MM.1S (cell line): ENCODE measurements around the gene SLCO1A2.
"Not testable (repeated sequence)": the region's sequence is repeated elsewhere in the genome, so short reads cannot be mapped to it uniquely, and the experiment has no call there.

Experiments used
- DNase-seq: peaks from one replicate; pipeline ENCODE4 v3.0.0-alpha.2; 2015
- H2AFZ ChIP-seq: fragments of 300-600 bp; sonication (generic); 2 replicates; pipeline ENCODE4 v1.6.0; 2016; ENCODE audit warnings: antibody characterized with exemption, low read length
- H3F3A ChIP-seq: fragments of 300-600 bp; sonication (generic); 2 replicates; pipeline ENCODE4 v1.6.1; 2016; ENCODE audit warnings: mild to moderate bottlenecking, antibody characterized with exemption, low read length, moderate library complexity, mixed read lengths; ENCODE audit not compliant: insufficient read depth
- H3K27ac ChIP-seq: fragments of 300-600 bp; sonication (generic); 2 replicates; pipeline ENCODE4 v1.5.1; 2016; ENCODE audit warnings: mild to moderate bottlenecking, low read length
- H3K27me3 ChIP-seq: fragments of 300-600 bp; sonication (generic); replicated peaks from 2 replicates; pipeline ENCODE4 v1.6.0; 2016; ENCODE audit warnings: low read length; ENCODE audit not compliant: insufficient read depth
- H3K36me3 ChIP-seq: fragments of 300-600 bp; sonication (generic); replicated peaks from 2 replicates; pipeline ENCODE4 v1.6.1; 2016; ENCODE audit warnings: mild to moderate bottlenecking, low read length, mixed read lengths; ENCODE audit not compliant: insufficient read depth
- H3K4me1 ChIP-seq: fragments of 300-600 bp; sonication (generic); 2 replicates; pipeline ENCODE4 v1.6.1; 2016; ENCODE audit warnings: low read length, mixed read lengths
- H3K4me2 ChIP-seq: fragments of 300-600 bp; sonication (generic); 2 replicates; pipeline ENCODE4 v1.6.0; 2016; ENCODE audit warnings: low read depth, low read length
- H3K4me3 ChIP-seq: fragments of 300-600 bp; sonication (generic); 2 replicates; pipeline ENCODE4 v1.5.1; 2016; ENCODE audit warnings: low read length, mixed read lengths
- H3K79me2 ChIP-seq: fragments of 300-600 bp; sonication (generic); 2 replicates; pipeline ENCODE4 v1.6.1; 2016; ENCODE audit warnings: mixed run types, low read length, mixed read lengths
- H3K9ac ChIP-seq: fragments of 300-600 bp; sonication (generic); 2 replicates; pipeline ENCODE4 v1.6.1; 2016; ENCODE audit warnings: low read length, mixed read lengths
- H3K9me2 ChIP-seq: fragments of 300-600 bp; sonication (generic); replicated peaks from 2 replicates; pipeline ENCODE4 v1.6.1; 2016; ENCODE audit warnings: mild to moderate bottlenecking, low read length, mixed read lengths; ENCODE audit not compliant: insufficient read depth
- H3K9me3 ChIP-seq: fragments of 300-600 bp; sonication (generic); replicated peaks from 2 replicates; pipeline ENCODE4 v1.6.1; 2016; ENCODE audit warnings: mild to moderate bottlenecking, low read length, mixed read lengths; ENCODE audit not compliant: insufficient read depth
- H4K20me1 ChIP-seq: fragments of 300-600 bp; sonication (generic); 2 replicates; pipeline ENCODE4 v1.6.1; 2016; ENCODE audit warnings: mild to moderate bottlenecking, low read length, moderate library complexity, mixed read lengths; ENCODE audit not compliant: insufficient read depth
- EZH2 ChIP-seq: fragments of 300-600 bp; sonication (generic); optimal IDR thresholded peaks from 2 replicates; pipeline ENCODE3; 2017; ENCODE audit warnings: low read depth, mild to moderate bottlenecking, antibody characterized with exemption, low read length, mixed read lengths
- EZH2phosphoT487 ChIP-seq: fragments of 300-600 bp; sonication (generic); IDR thresholded peaks from 2 replicates; pipeline ENCODE4 v1.6.1; 2018; ENCODE audit warnings: antibody characterized with exemption, low read length
- TF ChIP-seq, protein P1 (sequence below): fragments of 300-600 bp; sonication (generic); IDR thresholded peaks from 2 replicates; pipeline ENCODE4 v1.5.1; 2016; ENCODE audit warnings: antibody characterized with exemption, low read length, mixed read lengths

SLCO1A2 gene

DNA sequence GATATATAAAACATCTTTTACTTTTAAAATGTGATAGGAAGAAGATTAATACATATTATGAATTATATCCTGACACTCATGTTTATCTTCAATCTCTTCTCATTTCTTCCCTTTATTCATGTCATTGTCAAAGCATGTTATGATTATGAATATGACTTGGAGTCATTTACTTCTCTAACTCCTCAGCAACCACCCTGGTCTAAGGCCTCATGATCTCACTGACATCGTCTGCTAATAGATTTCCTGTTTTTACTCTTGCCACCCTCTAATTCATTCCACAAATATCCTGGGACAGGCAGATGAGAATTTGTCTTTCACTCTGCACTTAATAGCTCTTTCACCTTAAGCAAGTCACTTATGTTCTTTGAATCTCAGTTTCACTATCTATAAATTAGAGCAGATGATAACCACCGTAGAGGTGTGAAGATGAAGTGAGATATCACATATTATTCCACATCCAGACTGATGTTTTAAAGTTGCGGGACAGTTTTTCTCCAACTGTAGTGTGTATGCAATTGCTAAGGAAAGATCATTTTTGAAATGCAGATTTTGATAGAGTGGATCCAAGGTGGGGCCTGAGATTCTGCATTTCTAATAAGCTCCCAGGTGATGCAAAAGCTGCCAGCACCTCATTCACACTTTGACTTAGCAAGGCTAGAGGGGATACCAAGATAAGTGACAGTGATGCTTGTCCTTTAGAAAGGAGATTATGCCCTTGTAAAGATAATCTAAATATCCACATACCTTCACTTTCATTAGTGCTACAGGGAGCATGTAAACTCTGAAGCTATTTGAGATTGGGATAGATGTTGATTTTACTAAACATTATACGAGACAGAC, 34.6 kb upstream of the SLCO1A2 start:
- Histone ChIP-seq H2AFZ (no peak overlapping the region), H3K4me1 (no peaks in the 10 kb centered on the region), H3K9me2 (no peaks in the 10 kb centered on the region; the same call in 1 of the 2 replicates), H3F3A (no peaks in the 10 kb centered on the region), H3K27ac (no peak overlapping the region), H3K36me3 (no peaks in the 10 kb centered on the region), H3K4me2 (no peak overlapping the region), H3K27me3 (no peaks in the 10 kb centered on the region), H4K20me1 (no peaks in the 10 kb centered on the region), H3K9ac (no peak overlapping the region), H3K4me3 (no peak overlapping the region), H3K79me2 (no peaks in the 10 kb centered on the region), H3K9me3 (no peaks in the 10 kb centered on the region)
- TF ChIP-seq EZH2 = no peak
- peak; percentile 10 for DNase-seq

GRCh38 chr12:21360632-21361031, 25.9 kb upstream of the SLCO1A2 start:
- H3K4me2 ChIP-seq = not testable (repeated sequence)

DNA sequence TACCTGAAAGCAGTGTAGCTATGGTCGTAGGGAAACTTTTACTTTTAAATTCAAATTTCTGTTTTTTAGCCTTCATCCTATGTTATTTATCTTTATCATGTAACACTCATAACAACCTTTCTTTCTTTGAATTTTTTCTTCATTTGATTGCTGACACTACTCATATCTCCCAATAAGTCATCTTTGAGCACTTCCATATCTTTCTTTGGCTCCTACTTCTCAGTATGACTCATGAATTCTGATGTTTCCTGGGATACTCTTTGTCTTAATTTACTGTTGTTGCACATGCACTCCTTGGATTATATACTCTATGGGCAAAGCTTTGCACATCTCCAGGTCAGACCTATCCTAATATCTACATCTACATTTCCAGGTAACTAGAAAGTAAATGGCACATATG, 19.9 kb upstream of the SLCO1A2 start:
- H3K4me1 ChIP-seq = no peaks in the 10 kb centered on the region
- H3K9me2 ChIP-seq = no peaks in the 10 kb centered on the region
- H3K27me3 ChIP-seq = no peaks in the 10 kb centered on the region
- H3K9ac ChIP-seq = no peak overlapping the region
- H2AFZ ChIP-seq = no peak overlapping the region
- no peak overlapping the region for H3K4me3 ChIP-seq
- no peak overlapping the region for H3K4me2 ChIP-seq
- H3K79me2 ChIP-seq = no peaks in the 10 kb centered on the region
- no peaks in the 10 kb centered on the region for H3F3A ChIP-seq
- no peak for DNase-seq
- no peak overlapping the region for H3K27ac ChIP-seq
- H3K9me3 ChIP-seq = no peaks in the 10 kb centered on the region
- H4K20me1 ChIP-seq = no peaks in the 10 kb centered on the region
- no peaks in the 10 kb centered on the region for H3K36me3 ChIP-seq
- no peak for TF ChIP-seq EZH2
- TF ChIP-seq EZH2phosphoT487 = no peak
- TF ChIP-seq, protein P1, sequence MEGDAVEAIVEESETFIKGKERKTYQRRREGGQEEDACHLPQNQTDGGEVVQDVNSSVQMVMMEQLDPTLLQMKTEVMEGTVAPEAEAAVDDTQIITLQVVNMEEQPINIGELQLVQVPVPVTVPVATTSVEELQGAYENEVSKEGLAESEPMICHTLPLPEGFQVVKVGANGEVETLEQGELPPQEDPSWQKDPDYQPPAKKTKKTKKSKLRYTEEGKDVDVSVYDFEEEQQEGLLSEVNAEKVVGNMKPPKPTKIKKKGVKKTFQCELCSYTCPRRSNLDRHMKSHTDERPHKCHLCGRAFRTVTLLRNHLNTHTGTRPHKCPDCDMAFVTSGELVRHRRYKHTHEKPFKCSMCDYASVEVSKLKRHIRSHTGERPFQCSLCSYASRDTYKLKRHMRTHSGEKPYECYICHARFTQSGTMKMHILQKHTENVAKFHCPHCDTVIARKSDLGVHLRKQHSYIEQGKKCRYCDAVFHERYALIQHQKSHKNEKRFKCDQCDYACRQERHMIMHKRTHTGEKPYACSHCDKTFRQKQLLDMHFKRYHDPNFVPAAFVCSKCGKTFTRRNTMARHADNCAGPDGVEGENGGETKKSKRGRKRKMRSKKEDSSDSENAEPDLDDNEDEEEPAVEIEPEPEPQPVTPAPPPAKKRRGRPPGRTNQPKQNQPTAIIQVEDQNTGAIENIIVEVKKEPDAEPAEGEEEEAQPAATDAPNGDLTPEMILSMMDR = no peak

More at GRCh38 chr12:21360632-21361031, 25.9 kb upstream of the SLCO1A2 start:
- not testable (repeated sequence) for H3F3A ChIP-seq, H4K20me1 ChIP-seq, H3K4me3 ChIP-seq, H3K36me3 ChIP-seq, H3K79me2 ChIP-seq, DNase-seq, H3K9me3 ChIP-seq, H3K4me1 ChIP-seq, H2AFZ ChIP-seq, H3K27me3 ChIP-seq, H3K27ac ChIP-seq, H3K9ac ChIP-seq, H3K9me2 ChIP-seq

GRCh38 chr12:21353948-21354347, 19.2 kb upstream of the SLCO1A2 start:
- no peaks in the 10 kb centered on the region for H3K4me1 ChIP-seq
- H4K20me1 ChIP-seq = no peaks in the 10 kb centered on the region
- TF ChIP-seq EZH2phosphoT487 (no peak), EZH2 (no peak)
- TF ChIP-seq, protein P1 = no peak
- no peak overlapping the region for H3K9ac ChIP-seq
- no peak overlapping the region for H2AFZ ChIP-seq
- H3K9me3 ChIP-seq = no peaks in the 10 kb centered on the region
- no peak overlapping the region for H3K4me3 ChIP-seq
- H3K9me2 ChIP-seq = no peaks in the 10 kb centered on the region
- DNase-seq = no peak
- H3K27me3 ChIP-seq = no peaks in the 10 kb centered on the region
- no peak overlapping the region for H3K4me2 ChIP-seq
- no peaks in the 10 kb centered on the region for H3K36me3 ChIP-seq
- H3F3A ChIP-seq = no peaks in the 10 kb centered on the region
- H3K79me2 ChIP-seq = no peaks in the 10 kb centered on the region
- H3K27ac ChIP-seq = no peak overlapping the region
